ENCODE data around the gene PUS10.

DNA sequence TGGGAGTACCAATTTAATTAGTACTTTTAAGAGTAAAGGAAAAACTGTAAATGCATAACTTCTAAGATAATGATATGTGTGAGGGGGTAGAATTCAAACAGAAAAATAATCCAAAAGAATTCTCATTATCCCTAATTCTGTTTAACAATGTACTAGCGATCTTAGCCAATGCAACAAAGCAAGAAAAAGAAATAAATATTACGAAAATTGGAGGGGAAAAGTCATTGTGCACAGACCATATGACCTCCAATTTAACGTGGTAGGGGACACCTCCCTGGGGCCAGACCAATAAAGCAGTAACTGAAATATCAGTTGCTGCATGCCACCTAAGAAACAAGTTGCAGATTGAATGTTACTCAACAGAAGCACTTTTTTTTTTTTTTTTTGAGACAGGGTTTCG lies 26.4 kb downstream of the PUS10 start:
- TF ChIP-seq, protein P1, sequence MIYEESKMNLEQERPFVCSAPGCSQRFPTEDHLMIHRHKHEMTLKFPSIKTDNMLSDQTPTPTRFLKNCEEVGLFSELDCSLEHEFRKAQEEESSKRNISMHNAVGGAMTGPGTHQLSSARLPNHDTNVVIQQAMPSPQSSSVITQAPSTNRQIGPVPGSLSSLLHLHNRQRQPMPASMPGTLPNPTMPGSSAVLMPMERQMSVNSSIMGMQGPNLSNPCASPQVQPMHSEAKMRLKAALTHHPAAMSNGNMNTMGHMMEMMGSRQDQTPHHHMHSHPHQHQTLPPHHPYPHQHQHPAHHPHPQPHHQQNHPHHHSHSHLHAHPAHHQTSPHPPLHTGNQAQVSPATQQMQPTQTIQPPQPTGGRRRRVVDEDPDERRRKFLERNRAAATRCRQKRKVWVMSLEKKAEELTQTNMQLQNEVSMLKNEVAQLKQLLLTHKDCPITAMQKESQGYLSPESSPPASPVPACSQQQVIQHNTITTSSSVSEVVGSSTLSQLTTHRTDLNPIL (CRISPR knock-in tag; IDR thresholded peaks at IDR 0.05; ENCODE audit: low read depth): no peak
- TF ChIP-seq, protein P2, sequence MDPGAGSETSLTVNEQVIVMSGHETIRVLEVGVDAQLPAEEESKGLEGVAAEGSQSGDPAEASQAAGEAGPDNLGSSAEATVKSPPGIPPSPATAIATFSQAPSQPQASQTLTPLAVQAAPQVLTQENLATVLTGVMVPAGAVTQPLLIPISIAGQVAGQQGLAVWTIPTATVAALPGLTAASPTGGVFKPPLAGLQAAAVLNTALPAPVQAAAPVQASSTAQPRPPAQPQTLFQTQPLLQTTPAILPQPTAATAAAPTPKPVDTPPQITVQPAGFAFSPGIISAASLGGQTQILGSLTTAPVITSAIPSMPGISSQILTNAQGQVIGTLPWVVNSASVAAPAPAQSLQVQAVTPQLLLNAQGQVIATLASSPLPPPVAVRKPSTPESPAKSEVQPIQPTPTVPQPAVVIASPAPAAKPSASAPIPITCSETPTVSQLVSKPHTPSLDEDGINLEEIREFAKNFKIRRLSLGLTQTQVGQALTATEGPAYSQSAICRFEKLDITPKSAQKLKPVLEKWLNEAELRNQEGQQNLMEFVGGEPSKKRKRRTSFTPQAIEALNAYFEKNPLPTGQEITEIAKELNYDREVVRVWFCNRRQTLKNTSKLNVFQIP (CRISPR knock-in tag; IDR thresholded peaks at IDR 0.05; ENCODE audit: borderline replicate concordance, low read depth): no peak
- TF ChIP-seq RARB (CRISPR knock-in tag; IDR thresholded peaks at IDR 0.05) (no peak), PPARA (CRISPR knock-in tag; IDR thresholded peaks at IDR 0.05; ENCODE audit: borderline replicate concordance) (no peak)
